Measurements from ENCODE around the gene CCDC78.

The CCDC78 gene

DNA sequence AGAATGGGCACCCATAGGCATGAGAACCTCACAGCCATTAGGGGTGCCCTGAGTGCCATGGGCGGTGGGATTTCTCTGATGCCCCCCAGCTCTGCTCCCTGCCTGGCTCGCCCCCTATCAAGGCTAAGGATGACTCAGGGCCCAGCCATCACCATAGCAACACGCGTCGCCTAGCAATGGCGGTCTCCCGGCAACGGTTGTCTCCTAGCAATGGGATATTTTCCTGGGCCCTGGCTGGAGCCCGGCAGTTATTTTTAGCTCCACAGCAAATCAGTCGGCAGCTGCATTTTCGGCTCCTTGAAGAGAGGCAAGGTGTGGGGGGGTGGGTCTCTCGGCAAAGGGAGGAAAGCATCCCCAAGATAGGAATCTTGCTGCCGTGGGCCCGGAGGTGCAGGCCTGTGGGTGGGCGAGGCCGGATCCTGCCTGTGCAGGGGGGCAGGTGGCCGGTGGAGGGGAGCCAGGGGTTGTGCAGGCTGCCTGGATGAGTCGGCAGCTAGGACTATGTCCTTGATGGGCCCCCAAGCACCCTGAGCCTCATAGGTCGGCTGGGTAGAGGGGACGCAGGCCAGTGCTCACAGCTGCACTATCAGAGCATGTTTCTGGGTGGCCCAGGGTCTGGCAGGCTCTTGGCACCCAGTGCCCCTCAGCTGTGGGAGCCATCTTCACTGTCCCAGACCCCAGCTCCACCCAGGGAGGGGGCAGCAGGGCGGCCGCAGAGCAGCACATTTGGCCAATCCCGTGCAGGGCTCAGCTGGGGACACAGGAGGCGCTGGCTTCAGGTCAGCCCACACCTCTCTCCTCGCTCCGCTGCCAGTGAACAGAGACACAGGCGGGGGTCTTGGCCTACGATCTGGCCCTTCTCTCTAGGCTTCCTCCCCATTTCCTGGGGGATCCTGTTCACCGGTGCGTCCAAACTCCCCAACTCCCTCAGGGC is 16.4 kb downstream of the CCDC78 start:
- DNase-seq = no peak

DNA sequence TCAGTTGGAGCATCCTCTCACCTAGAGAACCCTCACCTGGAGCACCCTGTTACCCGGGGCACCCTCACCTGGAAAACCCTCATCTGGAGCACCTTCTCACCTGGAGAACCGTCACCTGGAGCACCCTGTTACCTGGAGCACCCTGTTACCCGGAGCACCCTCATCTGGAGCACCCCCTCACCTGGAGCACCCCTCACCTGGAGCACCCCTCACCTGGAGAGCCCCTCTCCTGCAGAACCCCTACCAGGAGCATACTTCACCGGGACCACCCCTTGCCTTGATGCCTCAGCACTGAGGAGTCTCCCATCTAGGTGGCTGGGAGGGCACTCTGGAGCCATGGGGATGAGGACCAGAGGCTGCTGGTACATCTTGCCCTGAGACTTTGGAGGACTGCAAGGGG is 17.3 kb downstream of the CCDC78 start:
- no peak for DNase-seq

DNA sequence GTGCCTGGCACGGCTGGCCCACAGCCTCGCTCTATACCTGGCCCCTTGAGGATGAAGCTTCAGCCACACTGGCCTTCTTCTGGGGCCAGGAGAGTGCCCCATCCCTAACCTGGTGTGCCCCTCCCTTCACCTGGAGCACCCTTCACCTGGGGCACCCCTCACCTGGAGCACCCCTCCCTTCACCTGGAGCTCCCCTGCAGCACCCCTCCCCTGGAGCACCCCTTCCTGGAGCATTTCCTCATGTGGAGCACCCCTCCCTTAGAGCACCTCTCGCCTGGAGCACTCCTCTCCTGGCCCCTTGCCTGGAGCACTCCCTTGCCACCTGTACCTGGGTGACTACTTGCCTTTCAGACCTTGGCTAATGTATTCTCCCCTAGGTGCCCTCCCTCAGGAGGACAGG is 18.2 kb downstream of the CCDC78 start:
- no peak for DNase-seq

DNA sequence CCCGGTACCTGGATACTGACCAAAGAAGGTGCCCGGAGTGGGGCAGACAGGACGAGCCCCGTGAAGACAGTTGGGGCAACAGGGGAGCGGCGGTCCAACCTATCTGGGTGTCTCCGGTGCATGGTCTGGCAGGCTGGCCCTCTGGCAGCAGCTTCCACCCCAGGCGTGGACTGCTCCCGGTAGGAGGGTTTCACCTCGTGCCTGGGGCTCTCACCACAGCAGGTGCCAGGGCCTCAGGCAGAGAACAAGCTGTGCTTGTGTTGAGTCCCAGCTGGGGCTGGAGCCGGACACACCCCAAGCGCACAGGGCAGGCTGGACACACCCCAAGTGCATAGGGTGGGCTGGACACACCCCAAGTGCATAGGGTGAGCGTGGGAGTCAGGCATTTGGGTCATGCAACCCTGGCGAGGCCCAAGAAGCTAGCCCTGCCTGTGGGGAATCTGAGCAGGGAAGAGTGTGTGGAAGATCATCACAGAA is 19.1 kb downstream of the CCDC78 start:
- DNase-seq = no peak

DNA sequence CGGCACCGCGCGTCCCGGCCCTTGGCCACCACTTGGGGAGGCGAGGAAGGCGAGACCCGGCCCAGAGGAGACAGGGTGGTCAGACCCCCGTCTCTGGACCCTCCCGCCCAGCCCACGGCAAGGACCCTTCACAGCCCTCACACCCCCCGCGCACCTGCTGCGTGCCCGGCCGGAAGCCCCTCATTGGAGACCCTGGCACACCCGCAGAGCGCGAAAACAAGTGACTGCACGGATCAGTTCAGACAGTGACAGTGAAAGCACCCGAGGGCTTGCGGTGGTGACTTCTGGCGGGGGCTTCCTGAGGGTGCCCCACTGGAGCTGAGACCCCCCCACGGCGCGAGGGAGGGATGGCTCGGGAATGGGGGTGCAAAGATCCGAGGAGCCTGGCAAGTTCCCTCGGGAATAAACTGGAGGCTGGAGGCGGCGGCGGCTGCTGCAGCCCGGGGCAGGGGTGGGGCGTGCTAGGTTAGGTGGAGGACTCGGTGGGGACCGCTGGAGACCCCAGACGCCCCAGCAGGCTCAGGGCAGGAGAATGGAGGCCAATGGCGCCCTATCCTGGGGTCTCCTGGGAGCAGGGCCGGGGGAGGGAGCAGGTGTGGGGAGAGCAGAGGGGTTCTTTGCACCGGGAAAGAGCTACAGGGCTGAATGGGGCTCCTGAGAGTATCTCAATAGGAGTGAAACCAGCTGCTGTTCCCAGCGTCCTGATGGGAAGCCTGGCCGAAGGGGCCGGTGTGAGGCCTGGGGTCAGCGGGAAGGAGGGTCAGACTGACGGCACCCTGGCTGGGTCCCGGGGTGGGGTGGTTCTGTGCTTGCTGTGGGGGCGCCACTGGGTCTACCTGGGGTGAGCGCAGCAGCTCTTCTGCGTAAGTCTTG is 19.8 kb downstream of the CCDC78 start:
- no peak for DNase-seq

DNA sequence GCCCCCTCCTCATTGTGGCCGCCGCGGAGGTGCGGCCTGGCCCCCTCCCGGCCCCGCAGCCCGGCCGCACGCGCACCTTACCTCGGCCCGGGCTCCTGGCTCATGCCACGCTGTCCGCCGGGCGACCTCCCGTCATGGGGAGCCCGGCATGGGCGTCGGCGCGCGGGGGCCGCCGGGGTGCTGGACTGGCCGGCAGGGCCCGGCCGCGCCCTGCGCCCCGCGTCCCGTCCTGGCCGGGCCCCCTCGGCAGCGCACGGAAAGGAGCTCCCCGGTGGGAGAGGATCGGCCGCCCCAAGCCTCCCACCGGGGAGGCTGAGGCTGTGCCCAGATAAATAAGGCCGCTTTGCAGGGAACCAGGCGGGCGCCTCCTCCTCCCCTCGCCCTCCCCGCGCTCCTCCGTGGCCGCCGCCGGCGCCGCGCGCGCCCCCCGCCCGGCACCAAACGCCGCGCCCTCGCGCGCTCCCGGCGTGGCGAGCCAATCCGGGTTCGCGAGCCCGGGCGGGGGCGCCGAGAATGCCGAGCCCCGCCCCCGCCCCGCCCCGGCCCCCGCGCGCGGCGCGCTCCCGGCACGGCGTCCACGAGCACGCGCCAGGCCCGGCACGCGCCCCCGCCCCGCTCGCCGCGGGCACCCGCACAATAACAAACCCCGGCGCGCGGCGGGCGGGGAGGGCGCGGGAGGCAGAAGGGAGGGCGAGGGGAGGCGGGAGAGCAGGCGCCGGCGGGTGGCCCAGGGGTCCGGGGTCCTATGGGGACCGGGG is 20.6 kb downstream of the CCDC78 start, which contains the start of gene FBXL16:
Gene FBXL16 (minus strand): TSS at position 371 of the 758 bp plus-strand sequence. CDS start 8,396 bp downstream, outside the sequence.
- DNase-seq = peak; percentile 89

DNA sequence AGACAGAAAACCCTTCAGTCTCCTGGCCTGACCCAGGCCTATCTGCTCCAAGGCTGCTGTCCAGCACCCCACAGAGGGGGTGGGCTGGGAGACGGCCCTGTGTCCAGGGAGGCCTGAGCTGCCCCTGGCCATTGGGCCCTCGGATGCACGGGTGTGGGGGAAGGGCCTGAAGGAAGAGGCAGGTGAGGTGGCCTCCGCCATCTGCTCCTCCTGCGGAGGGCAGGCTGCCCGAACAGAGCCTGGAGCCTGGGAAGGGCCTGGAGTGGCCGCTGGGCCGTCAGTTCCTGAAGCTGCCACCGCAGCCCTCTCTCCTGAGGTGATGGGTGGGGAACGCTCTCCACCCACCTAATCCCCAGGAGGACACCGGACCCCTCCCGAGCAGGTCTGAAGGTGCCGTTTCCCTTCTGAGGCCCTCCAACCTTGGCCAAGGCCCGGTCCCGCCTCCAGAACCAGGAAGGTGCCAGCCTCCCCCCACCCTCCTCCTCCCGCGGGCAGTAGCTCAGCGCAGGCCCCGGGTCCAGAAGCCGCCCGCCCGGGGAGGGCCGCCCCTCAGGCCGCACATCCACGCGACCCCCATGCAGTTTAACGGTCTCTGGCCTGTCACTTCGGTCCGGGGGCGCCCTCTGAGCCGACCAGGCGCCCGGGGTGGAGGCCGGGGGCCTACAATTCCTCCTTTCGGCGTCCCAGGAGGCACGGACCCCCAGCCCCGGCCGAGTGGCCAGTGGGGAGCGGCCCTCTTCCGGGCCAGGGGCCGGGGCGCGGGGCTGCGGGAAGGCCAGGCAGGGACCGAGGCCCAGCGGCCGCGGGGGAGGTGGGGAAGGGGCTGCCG is 21.5 kb downstream of the CCDC78 start:
- DNase-seq = no peak

DNA sequence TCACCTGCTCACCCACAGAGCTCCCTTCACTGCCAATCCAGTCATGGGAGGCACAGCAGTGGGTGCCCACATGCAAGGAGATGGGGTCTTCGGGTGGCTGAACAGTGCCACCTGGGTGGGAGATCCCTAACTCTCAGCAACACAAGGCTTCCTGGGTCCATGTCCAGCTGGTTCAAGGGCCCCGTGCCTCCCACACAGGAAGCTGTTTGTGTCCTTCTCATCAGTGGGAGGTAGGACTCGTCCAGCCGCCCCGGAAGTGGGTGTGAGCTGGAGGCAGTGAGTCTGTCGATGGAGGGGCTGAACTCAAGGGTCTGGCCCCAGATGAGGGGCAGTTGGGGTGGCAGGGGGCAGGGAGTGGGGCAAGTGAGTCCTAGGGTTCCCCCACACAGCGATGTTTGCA is 22.2 kb downstream of the CCDC78 start:
- DNase-seq = no peak

DNA sequence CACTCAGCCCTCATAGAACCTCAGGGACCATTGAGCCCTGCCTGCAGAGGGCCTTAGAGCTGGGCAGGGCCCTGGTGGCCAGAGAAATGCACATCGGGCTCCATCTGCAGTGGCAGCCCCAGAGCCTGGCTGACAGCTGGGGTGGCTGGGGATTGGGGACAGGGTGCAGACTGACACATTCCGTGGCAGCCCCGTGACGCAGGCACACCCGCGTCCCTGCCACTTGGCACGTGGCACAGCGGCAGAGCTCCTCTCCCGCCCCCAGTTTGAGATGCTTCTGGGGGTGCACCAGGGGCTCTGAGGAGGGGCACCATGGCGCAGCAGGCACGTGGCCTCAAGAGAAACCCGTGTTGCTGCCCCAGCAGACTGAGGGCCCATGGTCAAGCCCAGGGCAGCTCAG is 22.8 kb downstream of the CCDC78 start:
- no peak for DNase-seq

DNA sequence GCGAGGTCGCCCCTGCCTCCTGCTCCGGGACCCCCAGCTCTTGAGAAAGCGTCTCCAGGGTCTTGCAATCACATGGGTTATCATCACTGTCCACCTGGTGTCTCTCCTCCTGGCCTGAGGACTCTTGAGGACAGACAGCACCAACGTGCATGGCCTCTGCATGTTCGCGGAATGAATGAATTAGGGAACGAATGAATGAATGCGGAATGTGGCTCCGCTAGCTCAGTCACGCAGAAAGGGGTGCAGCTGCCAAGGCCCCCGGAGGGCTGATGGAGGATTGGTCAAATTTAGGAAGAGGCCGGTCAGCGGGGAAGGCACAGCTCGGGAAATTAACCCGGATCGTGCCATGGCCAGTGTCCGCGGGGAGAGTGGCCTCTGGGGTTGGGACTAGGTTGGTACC is 23.9 kb downstream of the CCDC78 start:
- DNase-seq = no peak

DNA sequence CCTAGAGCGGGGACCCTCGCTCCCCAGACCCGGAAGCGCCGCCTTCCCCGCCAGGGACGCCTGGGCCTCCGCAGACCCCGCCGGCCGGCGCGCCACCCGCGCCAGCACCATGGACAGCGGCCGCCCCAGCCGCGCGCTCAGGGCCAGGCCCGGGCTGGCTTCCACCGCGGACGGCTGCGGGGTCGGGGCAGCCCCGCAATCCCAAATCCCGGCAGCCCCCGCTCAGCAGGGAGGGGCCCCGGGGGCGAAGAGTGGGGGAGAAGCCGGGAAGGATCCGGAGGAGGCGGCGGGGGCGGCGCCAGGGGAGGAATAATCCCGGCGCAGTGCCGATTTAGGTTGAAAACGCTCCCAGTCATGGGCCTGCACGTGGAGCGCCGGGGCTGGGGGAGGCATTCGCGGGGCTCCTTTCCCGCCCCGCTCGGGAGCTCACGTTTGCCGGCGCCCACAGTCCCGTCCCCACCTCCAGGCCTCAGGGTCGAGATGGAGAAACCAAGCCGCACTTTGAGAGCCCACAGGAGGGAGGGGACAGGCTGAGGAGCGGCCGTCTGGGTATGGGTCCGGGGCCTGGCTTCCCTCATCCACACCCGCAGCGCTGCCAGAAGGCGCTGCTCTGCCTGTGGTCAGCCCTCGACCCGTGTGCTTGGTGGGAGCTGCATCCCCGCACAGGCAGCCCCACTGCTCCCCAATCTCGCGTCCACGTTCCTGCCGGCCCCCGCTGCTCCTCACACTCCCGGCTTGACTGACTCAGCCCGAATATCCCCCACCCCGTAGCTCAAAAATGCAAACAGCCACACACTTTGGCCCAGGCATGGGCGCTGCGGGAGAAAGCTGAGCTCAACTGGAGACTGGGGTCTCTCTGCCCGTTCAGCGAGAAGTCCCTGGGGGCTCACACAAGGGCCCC is 25.3 kb downstream of the CCDC78 start:
- no peak for DNase-seq

DNA sequence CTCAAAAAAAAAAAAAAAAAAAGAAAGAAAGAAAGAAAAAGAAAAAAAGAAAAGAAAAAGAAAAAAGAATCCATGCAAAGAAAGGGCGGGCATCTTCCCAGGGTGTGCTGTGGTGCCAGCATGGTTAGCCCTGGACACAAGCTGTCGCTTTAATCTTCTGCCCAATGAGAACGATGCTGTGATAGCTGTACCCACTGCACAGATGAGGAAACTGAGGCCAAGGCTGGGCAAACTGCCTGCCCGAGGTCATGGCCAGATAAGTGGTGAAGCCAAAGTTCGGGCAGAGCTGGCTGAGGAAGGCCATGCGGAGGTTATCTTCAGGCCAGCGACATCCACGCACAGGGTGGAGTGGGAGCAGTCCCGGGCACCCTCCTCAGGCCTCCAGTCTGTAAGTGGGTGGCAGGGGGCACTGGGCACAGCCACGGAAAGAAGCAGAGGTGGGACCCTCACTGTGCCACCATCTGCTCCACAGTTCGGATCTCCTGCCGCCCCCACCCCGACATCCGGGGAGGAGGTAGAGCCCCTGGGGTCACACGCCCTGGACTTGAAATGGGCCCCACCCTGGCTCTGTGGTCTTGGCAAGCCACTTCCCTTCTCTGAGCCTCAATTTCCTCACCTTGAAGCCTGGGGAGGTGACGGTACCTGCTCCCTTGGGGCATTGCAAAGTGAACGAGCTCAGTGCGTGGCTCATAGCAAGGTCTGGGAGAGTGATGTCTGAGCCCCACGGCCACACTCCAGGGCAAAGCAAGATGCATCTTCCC is 27.2 kb downstream of the CCDC78 start:
- no peak for DNase-seq

DNA sequence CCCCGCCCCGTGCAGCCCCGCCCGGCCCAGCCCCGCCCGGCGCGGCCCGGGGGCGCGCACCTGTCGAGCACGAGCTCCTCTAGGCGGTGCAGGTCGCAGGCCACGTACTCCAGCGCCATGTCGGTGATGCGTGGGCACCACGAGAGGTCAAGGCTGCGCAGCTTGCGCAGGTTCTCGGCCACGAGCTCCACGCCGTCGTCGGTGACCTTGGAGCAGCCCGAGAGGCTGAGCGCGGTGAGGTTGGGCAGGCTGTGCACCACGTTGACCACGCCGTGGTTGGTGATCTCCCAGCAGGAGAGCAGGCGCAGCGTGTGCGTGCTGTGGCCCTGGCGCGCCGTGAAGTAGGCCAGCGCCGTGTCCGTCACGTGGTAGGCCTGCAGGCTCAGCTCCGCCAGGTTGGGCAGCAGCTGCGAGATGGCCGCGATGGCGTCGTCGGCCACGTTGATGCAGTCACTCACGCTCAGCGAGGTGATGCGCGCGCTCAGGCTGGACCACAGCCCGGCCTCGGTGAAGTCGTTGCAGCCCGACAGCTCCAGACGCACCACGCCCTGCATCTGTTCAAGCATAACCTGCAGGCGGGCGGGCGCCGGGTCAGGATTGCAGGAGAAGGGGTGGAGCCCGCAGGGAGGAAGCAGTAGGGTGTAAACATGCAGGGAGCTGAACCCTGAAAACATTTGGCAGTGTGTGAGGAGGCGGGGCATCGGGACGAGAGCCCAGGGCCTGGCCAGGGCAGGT is 30.7 kb downstream of the CCDC78 start:
- no peak for DNase-seq

DNA sequence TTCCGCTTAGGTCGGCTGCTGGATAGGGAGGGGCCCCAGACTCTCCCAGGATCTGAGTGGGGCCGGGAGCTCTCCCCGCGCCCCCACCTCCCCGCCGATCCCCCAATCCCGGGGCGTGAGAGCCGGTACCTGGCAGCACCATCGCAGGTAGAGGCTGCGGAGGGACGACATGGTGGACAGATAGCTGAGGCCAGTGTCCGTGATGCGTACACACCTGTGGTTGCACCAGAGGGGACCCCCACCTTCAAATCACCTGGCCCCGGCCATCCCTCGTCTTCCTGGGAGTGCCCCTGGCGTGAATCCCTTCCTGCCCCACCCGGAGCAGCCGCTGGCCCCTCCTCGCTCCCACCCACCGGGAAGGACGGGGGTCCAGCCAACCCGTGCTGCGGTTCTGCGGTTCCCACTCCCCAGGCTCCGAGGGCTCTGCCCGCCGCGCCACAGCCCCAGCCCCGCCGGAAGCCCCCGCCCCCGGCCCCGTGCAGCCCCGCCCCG is 31.3 kb downstream of the CCDC78 start:
- DNase-seq = no peak

DNA sequence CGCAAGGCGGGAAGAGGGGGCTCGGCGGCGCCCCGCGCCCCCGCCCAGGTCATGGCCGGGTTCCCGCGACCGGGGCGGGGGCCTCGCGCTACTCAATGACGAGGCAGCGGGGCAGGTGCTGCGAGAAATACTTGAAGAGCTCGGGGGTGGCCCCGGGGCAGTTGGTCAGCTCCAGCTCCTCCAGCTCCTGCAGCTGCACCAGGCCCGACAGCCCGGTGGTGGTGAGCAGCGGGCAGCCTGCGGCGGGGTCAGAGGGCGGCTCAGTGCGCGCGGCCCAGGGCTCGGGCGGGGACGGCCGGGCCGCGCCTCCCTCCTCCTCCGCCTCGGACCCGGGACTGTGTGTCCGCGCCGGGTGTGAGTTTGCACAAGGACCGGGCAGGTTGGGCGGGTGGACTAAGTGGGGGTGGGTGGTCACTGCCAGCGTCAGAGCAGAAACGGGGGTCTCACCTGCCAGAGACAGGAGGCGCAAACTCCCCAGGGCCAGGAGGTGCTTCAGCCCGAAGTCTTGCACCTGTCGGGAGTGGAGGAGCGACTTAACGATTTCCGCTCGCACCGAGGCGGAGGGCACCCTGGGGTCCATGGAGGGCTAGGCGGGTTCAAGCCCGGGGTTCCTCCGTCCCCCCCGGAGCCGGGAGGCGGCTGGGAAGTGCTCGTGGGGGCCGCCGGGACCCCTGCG is 31.9 kb downstream of the CCDC78 start:
- no peak for DNase-seq

DNA sequence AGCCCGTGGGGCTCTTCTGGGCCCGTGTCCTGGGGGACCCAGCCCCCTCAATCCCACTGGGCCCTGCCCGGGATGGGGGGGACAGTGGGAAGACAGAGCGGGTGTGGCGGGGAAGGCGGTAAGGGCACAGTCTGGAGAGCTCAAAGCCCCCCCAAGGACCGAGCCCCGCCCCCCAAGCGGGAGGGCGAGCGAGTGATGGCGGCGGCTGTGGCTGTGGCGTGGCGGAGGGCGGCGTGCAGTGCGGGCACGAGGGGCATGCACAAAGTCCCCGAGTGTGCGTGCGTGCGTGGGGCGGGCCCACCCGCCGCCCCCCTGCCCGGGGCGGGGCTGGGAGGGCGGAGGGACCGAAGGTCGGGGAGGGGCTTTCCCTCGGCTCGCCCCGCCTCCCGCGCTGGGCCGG is 32.5 kb downstream of the CCDC78 start:
- DNase-seq = no peak

DNA sequence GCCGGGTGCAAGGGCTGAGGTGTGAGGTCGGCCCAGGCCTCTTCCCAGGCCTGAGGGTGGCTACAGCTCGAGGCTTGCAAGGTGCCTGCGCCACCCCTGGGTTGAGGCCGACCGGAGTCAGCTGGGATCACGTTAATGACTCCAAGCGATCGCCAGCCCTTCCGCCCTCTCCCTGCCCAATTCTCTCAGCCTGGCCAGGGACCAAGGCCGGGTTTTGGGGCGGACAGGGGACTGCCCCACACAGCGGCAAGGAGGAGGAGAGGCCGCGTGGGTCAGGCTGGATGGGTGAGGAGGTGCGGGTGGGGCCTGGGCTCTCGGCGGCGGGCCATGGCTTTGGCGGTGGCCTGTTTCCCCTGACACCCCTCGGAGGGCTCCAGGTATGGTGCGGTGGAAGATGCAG is 32.9 kb downstream of the CCDC78 start:
- DNase-seq = no peak

DNA sequence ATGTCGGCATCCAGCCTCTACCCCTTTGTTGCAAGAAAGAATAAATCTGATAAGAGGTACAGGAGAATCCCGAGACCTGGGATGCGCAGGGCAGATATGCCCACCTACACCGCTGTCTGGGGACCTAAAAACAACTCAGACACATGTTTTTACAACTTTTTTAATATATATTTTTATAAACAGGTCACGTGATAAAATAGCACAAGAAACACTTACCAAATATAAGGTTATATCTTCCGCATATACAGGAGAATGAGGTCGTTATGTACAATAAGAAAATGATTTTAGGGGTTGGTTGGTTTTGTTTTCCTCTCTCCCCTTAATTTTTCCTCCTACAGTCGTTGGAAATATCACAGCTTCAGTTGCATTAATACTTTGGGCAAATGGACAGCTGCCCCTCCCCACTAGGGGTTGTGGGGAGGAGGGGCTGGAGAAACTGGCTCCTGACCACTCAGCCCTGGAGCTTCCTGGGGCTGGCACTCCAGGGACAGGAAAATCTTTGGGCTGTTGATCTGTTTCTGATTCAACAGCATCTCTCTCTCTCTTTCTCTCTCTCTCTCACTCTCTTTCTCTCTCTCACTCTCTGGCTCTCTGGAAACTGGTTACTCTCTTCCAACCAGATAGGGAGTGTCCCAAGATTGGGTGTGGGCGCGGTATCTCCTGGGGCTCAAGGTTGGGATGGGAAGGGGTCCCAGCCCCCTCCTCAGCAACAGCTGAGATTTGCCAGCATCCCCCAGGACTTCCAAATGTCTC is 33.7 kb downstream of the CCDC78 start:
- no peak for DNase-seq

Measured in 8988T (cell line).